ENCODE measurements around the gene ZNF101. TPM values are rescaled to one million over a fixed set of nuclear protein-coding genes. Genes with fewer than 3 reads are reported as not detected.
"Not testable (repeated sequence)": the region's sequence is repeated elsewhere in the genome, so short reads cannot be mapped to it uniquely, and the experiment has no call there.

Gene ZNF101
- total and polyA plus RNA-seq, 2 donors (not counting 1 experiment from before 2014, with no cell fraction given): 15.2 to 74.3 TPM

- H3K9ac ChIP-seq (ENCODE audit: low read length): no peak overlapping the region
- H3K4me3 ChIP-seq (ENCODE audit: control extremely low read depth in 1 of 5, extremely low read depth in 1 of 5, insufficient read depth in 1 of 5, low read depth in 2 of 5, low read length in 4 of 5): no peak overlapping the region
- ChIA-PET POLR2A (no interaction called here), CTCF (no interaction called here)
- H3K36me3 ChIP-seq (replicated peaks in 1 of 2; ENCODE audit: control extremely low read depth in 1 of 2, control insufficient read depth in 1 of 2, extremely low read depth in 1 of 2, insufficient read depth in 2 of 2, low read length in 1 of 2): peaks cover 32 to 61% of the 10 kb centered on the region in 2 experiments
- H3K4me2 ChIP-seq (replicated peaks; ENCODE audit: low read depth, low read length, poor library complexity, severe bottlenecking): no peak overlapping the region
- Mint-ChIP-seq H3K27ac (no peak overlapping the region), H3K27me3 (no peaks in the 10 kb centered on the region), H3K4me1 (peaks cover 12% of the 10 kb centered on the region), H3K4me3 (no peak overlapping the region), H3K9me3 (ENCODE audit: insufficient read depth) (peaks cover 11% of the 10 kb centered on the region)
- H2AFZ ChIP-seq (ENCODE audit: insufficient read depth, low read depth, low read length, poor library complexity, severe bottlenecking): no peak overlapping the region
- intact Hi-C loops (cut with micrococcal nuclease): no loop called here
- TF ChIP-seq EZH2 (IDR thresholded peaks at IDR 0.05; ENCODE audit: borderline replicate concordance, insufficient read depth, low read depth, low read length, poor library complexity, severe bottlenecking): no peak
- TF ChIP-seq, protein P1, sequence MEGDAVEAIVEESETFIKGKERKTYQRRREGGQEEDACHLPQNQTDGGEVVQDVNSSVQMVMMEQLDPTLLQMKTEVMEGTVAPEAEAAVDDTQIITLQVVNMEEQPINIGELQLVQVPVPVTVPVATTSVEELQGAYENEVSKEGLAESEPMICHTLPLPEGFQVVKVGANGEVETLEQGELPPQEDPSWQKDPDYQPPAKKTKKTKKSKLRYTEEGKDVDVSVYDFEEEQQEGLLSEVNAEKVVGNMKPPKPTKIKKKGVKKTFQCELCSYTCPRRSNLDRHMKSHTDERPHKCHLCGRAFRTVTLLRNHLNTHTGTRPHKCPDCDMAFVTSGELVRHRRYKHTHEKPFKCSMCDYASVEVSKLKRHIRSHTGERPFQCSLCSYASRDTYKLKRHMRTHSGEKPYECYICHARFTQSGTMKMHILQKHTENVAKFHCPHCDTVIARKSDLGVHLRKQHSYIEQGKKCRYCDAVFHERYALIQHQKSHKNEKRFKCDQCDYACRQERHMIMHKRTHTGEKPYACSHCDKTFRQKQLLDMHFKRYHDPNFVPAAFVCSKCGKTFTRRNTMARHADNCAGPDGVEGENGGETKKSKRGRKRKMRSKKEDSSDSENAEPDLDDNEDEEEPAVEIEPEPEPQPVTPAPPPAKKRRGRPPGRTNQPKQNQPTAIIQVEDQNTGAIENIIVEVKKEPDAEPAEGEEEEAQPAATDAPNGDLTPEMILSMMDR (IDR thresholded peaks at IDR 0.05): no peak
- peaks cover 40% of the 10 kb centered on the region for H3K79me2 ChIP-seq (ENCODE audit: control insufficient read depth, insufficient read depth, low read length)
- no peaks in the 10 kb centered on the region for H3K27me3 ChIP-seq (replicated peaks in 1 of 4; ENCODE audit: control extremely low read depth in 1 of 4, control insufficient read depth in 3 of 4, insufficient read depth in 4 of 4, low read length in 3 of 4)
- H3K27ac ChIP-seq (ENCODE audit: low read length in 2 of 2): no peak overlapping the region
- H3K4me1 ChIP-seq (ENCODE audit: control insufficient read depth in 2 of 2, insufficient read depth in 2 of 2, low read length in 2 of 2): no peaks in the 10 kb centered on the region
- ATAC-seq (ENCODE audit: low read depth) (no peak), DNase-seq (no peak)
- WGBS (ENCODE audit: insufficient coverage): 98% methylated on average over 7 of the region's 20 CpGs
- H3K9me3 ChIP-seq (ENCODE audit: control extremely low read depth in 1 of 3, control insufficient read depth in 2 of 3, insufficient read depth in 1 of 3, low read length in 2 of 3): peaks cover 10 to 67% (median 25%) of the 10 kb centered on the region in 3 donors
- peaks cover 20% of the 10 kb centered on the region for H4K20me1 ChIP-seq (ENCODE audit: control insufficient read depth, insufficient read depth, low read length, poor library complexity, severe bottlenecking)
These were observed 10.8 kb downstream of the ZNF101 start for GRCh38 chr19:19679176-19680073.

GRCh38 chr19:19686119-19686518 is 17.5 kb downstream of the ZNF101 start:
- H3K27me3 Mint-ChIP-seq; H3K79me2 ChIP-seq (ENCODE audit: control insufficient read depth, insufficient read depth, low read length); CTCF ChIA-PET; H2AFZ ChIP-seq (ENCODE audit: insufficient read depth, low read depth, low read length, poor library complexity, severe bottlenecking); POLR2A ChIA-PET; ATAC-seq (ENCODE audit: low read depth); H3K4me1 ChIP-seq (ENCODE audit: control insufficient read depth in 2 of 2, insufficient read depth in 2 of 2, low read length in 2 of 2); H3K9me3 Mint-ChIP-seq (ENCODE audit: insufficient read depth); H3K4me2 ChIP-seq (replicated peaks; ENCODE audit: low read depth, low read length, poor library complexity, severe bottlenecking); H3K4me3 Mint-ChIP-seq; H4K20me1 ChIP-seq (ENCODE audit: control insufficient read depth, insufficient read depth, low read length, poor library complexity, severe bottlenecking); DNase-seq; intact Hi-C loops (cut with micrococcal nuclease); H3K4me3 ChIP-seq (ENCODE audit: control extremely low read depth in 1 of 5, extremely low read depth in 1 of 5, insufficient read depth in 1 of 5, low read depth in 2 of 5, low read length in 4 of 5); H3K4me1 Mint-ChIP-seq; H3K9ac ChIP-seq (ENCODE audit: low read length); H3K27ac ChIP-seq (ENCODE audit: low read length in 2 of 2); H3K27ac Mint-ChIP-seq; H3K27me3 ChIP-seq (replicated peaks in 1 of 4; ENCODE audit: control extremely low read depth in 1 of 4, control insufficient read depth in 3 of 4, insufficient read depth in 4 of 4, low read length in 3 of 4); H3K36me3 ChIP-seq (replicated peaks in 1 of 2; ENCODE audit: control extremely low read depth in 1 of 2, control insufficient read depth in 1 of 2, extremely low read depth in 1 of 2, insufficient read depth in 2 of 2, low read length in 1 of 2): not testable (repeated sequence)
- peaks cover 2 to 55% (median 5%) of the 10 kb centered on the region in 3 donors for H3K9me3 ChIP-seq (ENCODE audit: control extremely low read depth in 1 of 3, control insufficient read depth in 2 of 3, insufficient read depth in 1 of 3, low read length in 2 of 3)
- 98% methylated on average over 12 of the region's 15 CpGs for WGBS (ENCODE audit: insufficient coverage)

All from B cell (primary cell).